A549 (cell line): ENCODE data around the gene CHST13.

Experiments used
- POLR2A ChIP-seq: IDR thresholded peaks from 2 replicates; pipeline ENCODE4 v1.6.1; 2012; ENCODE audit warnings: mild to moderate bottlenecking, low read length
- USF2 ChIP-seq: fragments of 450-650 bp; IDR thresholded peaks from 2 replicates; pipeline ENCODE4 v1.6.1; 2014; ENCODE audit warnings: antibody characterized with exemption

- TF ChIP-seq USF2 (no peak), POLR2A (no peak)
Observed at GRCh38 chr3:126503701-126504100, 20.3 kb upstream of the CHST13 start.
